Stimulated activated CD4-positive, alpha-beta T cell treated with anti-CD3 and anti-CD28 coated beads, Interleukin-4, amount 100 ng/mL, for 24 hours (primary cell): Measurements from ENCODE around the gene UBE2R2.
"Not testable (repeated sequence)": the region's sequence is repeated elsewhere in the genome, so short reads cannot be mapped to it uniquely, and the experiment has no call there.

Experiments
- DNase-seq: peaks from one replicate; pipeline ENCODE4 v3.0.0-alpha.2; 2020

UBE2R2 gene

GRCh38 chr9:33843312-33843961, 26.5 kb downstream of the UBE2R2 start:
- DNase-seq, result no peak

GRCh38 chr9:33846231-33846630, 29.3 kb downstream of the UBE2R2 start:
- DNase-seq, result no peak

GRCh38 chr9:33847894-33848205, 30.9 kb downstream of the UBE2R2 start:
- not testable (repeated sequence) for DNase-seq

GRCh38 chr9:33850267-33850629, 33.3 kb downstream of the UBE2R2 start:
- no peak for DNase-seq

GRCh38 chr9:33850677-33851076, 33.7 kb downstream of the UBE2R2 start:
- no peak for DNase-seq

- DNase-seq, result no peak
Measured at GRCh38 chr9:33851301-33851700, 34.3 kb downstream of the UBE2R2 start.

- peak; percentile 58 for DNase-seq
Measured at GRCh38 chr9:33852216-33852826, 35.4 kb downstream of the UBE2R2 start.

GRCh38 chr9:33856247-33856646, 39.3 kb downstream of the UBE2R2 start:
- no peak for DNase-seq

- no peak for DNase-seq
Measured at GRCh38 chr9:33858423-33858822, 41.5 kb downstream of the UBE2R2 start.

- DNase-seq, result no peak
Measured at GRCh38 chr9:33860200-33860871, 43.4 kb downstream of the UBE2R2 start.

- DNase-seq, result no peak
Measured at GRCh38 chr9:33861917-33862453, 45.0 kb downstream of the UBE2R2 start.

GRCh38 chr9:33863027-33863426, 46.1 kb downstream of the UBE2R2 start:
- DNase-seq, result not testable (repeated sequence)

- no peak for DNase-seq
Measured at GRCh38 chr9:33867747-33868439, 50.9 kb downstream of the UBE2R2 start.

GRCh38 chr9:33868440-33868973, 51.5 kb downstream of the UBE2R2 start:
- no peak for DNase-seq

- DNase-seq, result not testable (repeated sequence)
Measured at GRCh38 chr9:33869243-33869642, 52.3 kb downstream of the UBE2R2 start.

GRCh38 chr9:33877727-33878489, 60.9 kb downstream of the UBE2R2 start:
- DNase-seq, result no peak

- no peak for DNase-seq
Measured at GRCh38 chr9:33878691-33879366, 61.9 kb downstream of the UBE2R2 start.

- DNase-seq, result peak; percentile 3
Measured at GRCh38 chr9:33880211-33881089, 63.5 kb downstream of the UBE2R2 start.

- DNase-seq, result no peak
Measured at GRCh38 chr9:33881635-33882034, 64.7 kb downstream of the UBE2R2 start.

GRCh38 chr9:33884856-33885701, 68.1 kb downstream of the UBE2R2 start:
- DNase-seq, result no peak
